Panc1 (cell line): ENCODE results near the gene RAP1GAP2. TPM values are rescaled to one million over a fixed set of nuclear protein-coding genes. Genes with fewer than 3 reads are reported as not detected.

Experiments used
- ATAC-seq: fragments of 200-7000 bp; cut with Tn5 transposase; 2 replicates; pipeline ENCODE4 v1.9.1; 2020; ENCODE audit warnings: mild to moderate bottlenecking, moderate library complexity
- BruUV-seq: library from RNA; stranded (reverse); fragments of 400-500 nt; replicated peaks from 2 replicates; lab custom pipeline; 2021; lab: Mats Ljungman, UMichigan
- CTCF ChIA-PET: fragments of 300-600 bp; sonication (Branson Sonifier 250); formaldehyde crosslinking; loops from one replicate; lab custom pipeline; 2022; ENCODE audit warnings: antibody characterized with exemption; lab: Charles Lee
- POLR2A ChIA-PET: fragments of 300-600 bp; sonication (Branson Sonifier 250); formaldehyde crosslinking; loops from one replicate; lab custom pipeline; 2022; ENCODE audit warnings: antibody characterized with exemption; lab: Charles Lee
- DNase-seq: peaks from one replicate; pipeline ENCODE4 v3.0.0-alpha.2; 2010; ENCODE audit warnings: low read depth, low spot score
- H3K27ac ChIP-seq: 2 replicates; pipeline ENCODE4 v1.5.1; 2011; ENCODE audit warnings: mild to moderate bottlenecking, low read length, inconsistent platforms
- H3K27me3 ChIP-seq: fragments of 200-500 bp; sonication (Bioruptor generic); 2 replicates; pipeline ENCODE4 v1.6.0; 2014; ENCODE audit warnings: low read length, inconsistent platforms; ENCODE audit not compliant: control insufficient read depth, insufficient read depth
- H3K36me3 ChIP-seq: fragments of 200-500 bp; sonication (Bioruptor generic); 2 replicates; pipeline ENCODE4 v1.5.1; 2014; ENCODE audit warnings: inconsistent platforms, mild to moderate bottlenecking, low read length, moderate library complexity; ENCODE audit not compliant: control insufficient read depth, insufficient read depth
- H3K4me1 ChIP-seq: 2 replicates; pipeline ENCODE4 v1.5.1; 2011; ENCODE audit warnings: inconsistent platforms, mild to moderate bottlenecking, low read length, moderate library complexity; ENCODE audit not compliant: control insufficient read depth, insufficient read depth
- H3K4me3 ChIP-seq, 2 experiments: 2 replicates each; pipeline ENCODE4 v1.5.1; 2011 to 2012; ENCODE audit warnings: low read depth in 2 of 2, low read length in 2 of 2, mild to moderate bottlenecking in 2 of 2, inconsistent platforms in 1 of 2, moderate library complexity in 1 of 2
- H3K9me3 ChIP-seq: fragments of 200-500 bp; sonication (Bioruptor generic); 2 replicates; pipeline ENCODE4 v1.5.1; 2014; ENCODE audit warnings: low read depth, mild to moderate bottlenecking, inconsistent platforms, low read length, moderate library complexity; ENCODE audit not compliant: control insufficient read depth, insufficient read depth
- POLR2AphosphoS5 ChIP-seq: IDR thresholded peaks from 2 replicates; pipeline ENCODE4 v1.6.1; 2012; ENCODE audit warnings: mild to moderate bottlenecking, low read depth, low read length, moderate library complexity
- SIN3A ChIP-seq: IDR thresholded peaks from 2 replicates; pipeline ENCODE4 v1.6.1; 2012; ENCODE audit warnings: low read depth, mild to moderate bottlenecking, low read length, moderate library complexity, borderline replicate concordance; ENCODE audit not compliant: insufficient read depth
- TCF7L2 ChIP-seq: IDR thresholded peaks from 2 replicates; pipeline ENCODE4 v1.6.1; 2011; ENCODE audit warnings: mild to moderate bottlenecking, low read depth, low read length, inconsistent platforms
- in situ Hi-C: cut with HindIII; loops from 2 replicates; pipeline ENCODE4 v1.10.0; 2016; ENCODE audit warnings: low sequenced_read_pairs, low pct_unique_long_range_greater_than_20kb
- intact Hi-C: fragments of 100-400 bp; cut with micrococcal nuclease; formaldehyde crosslinking; loops from one replicate; pipeline ENCODE4 v1.10.0; 2022; ENCODE audit not compliant: unreplicated experiment
- total RNA-seq: library from RNA; stranded (reverse); gene quantifications from one replicate; pipeline ENCODE4 v1.2.1, GENCODE V29; 2021; ENCODE audit not compliant: unreplicated experiment
- TF ChIP-seq, protein P1 (sequence below): fragments of 450-650 bp; IDR thresholded peaks from 2 replicates; pipeline ENCODE4 v1.5.1; 2017; ENCODE audit warnings: mild to moderate bottlenecking
- TF ChIP-seq, protein P2 (sequence below), 2 experiments: IDR thresholded peaks; 2 replicates each; pipeline ENCODE4 v1.6.1; 2011 to 2012; ENCODE audit warnings: low read depth in 2 of 2, control low read depth in 1 of 2, low read length in 1 of 2, mild to moderate bottlenecking in 1 of 2, moderate library complexity in 1 of 2; ENCODE audit not compliant: insufficient read depth in 1 of 2

RAP1GAP2 gene
- total RNA-seq, 1 experiment from 2014 or later, result 10.0 TPM

DNA sequence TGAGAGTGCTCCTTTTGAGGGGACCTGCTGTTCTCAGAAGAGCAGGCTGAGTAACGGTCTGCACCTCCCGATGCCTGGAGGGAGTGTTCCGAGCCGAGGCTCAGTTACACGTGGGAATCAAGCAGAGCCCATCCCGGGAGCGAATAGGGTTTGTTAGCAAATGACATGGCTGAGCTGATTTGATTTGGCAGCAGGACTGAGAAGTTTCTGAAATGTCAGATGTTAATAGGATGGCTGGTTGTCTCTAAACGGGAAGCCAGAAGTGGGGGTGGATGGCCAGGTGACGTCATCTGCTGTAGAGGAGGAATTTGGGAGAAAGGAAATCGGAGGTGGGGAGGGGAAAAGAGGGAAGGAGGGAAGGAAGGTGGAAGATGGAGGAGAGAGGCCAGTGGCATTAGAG lies 128.0 kb downstream of the RAP1GAP2 start:
- TF ChIP-seq, protein P1, sequence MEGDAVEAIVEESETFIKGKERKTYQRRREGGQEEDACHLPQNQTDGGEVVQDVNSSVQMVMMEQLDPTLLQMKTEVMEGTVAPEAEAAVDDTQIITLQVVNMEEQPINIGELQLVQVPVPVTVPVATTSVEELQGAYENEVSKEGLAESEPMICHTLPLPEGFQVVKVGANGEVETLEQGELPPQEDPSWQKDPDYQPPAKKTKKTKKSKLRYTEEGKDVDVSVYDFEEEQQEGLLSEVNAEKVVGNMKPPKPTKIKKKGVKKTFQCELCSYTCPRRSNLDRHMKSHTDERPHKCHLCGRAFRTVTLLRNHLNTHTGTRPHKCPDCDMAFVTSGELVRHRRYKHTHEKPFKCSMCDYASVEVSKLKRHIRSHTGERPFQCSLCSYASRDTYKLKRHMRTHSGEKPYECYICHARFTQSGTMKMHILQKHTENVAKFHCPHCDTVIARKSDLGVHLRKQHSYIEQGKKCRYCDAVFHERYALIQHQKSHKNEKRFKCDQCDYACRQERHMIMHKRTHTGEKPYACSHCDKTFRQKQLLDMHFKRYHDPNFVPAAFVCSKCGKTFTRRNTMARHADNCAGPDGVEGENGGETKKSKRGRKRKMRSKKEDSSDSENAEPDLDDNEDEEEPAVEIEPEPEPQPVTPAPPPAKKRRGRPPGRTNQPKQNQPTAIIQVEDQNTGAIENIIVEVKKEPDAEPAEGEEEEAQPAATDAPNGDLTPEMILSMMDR, result no peak
- TF ChIP-seq POLR2AphosphoS5 (no peak), TCF7L2 (no peak), SIN3A (no peak)
- TF ChIP-seq, protein P2, sequence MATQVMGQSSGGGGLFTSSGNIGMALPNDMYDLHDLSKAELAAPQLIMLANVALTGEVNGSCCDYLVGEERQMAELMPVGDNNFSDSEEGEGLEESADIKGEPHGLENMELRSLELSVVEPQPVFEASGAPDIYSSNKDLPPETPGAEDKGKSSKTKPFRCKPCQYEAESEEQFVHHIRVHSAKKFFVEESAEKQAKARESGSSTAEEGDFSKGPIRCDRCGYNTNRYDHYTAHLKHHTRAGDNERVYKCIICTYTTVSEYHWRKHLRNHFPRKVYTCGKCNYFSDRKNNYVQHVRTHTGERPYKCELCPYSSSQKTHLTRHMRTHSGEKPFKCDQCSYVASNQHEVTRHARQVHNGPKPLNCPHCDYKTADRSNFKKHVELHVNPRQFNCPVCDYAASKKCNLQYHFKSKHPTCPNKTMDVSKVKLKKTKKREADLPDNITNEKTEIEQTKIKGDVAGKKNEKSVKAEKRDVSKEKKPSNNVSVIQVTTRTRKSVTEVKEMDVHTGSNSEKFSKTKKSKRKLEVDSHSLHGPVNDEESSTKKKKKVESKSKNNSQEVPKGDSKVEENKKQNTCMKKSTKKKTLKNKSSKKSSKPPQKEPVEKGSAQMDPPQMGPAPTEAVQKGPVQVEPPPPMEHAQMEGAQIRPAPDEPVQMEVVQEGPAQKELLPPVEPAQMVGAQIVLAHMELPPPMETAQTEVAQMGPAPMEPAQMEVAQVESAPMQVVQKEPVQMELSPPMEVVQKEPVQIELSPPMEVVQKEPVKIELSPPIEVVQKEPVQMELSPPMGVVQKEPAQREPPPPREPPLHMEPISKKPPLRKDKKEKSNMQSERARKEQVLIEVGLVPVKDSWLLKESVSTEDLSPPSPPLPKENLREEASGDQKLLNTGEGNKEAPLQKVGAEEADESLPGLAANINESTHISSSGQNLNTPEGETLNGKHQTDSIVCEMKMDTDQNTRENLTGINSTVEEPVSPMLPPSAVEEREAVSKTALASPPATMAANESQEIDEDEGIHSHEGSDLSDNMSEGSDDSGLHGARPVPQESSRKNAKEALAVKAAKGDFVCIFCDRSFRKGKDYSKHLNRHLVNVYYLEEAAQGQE (IDR thresholded peaks at IDR 0.05; ENCODE audit: insufficient read depth in 1 of 2, low read depth in 2 of 2, low read length in 1 of 2), result no peak
- in situ Hi-C loops (no loop called here), intact Hi-C loops (no loop called here)
- BruUV-seq, result no TSS peak
- ATAC-seq, result no peak
- Histone ChIP-seq H3K4me3 (no peak overlapping the region), H3K27me3 (no peaks in the 10 kb centered on the region), H3K9me3 (no peaks in the 10 kb centered on the region), H3K4me1 (no peaks in the 10 kb centered on the region), H3K36me3 (no peaks in the 10 kb centered on the region), H3K27ac (no peak overlapping the region)
- CTCF ChIA-PET, result no interaction called here
- POLR2A ChIA-PET, result no interaction called here
- no peak for DNase-seq

DNA sequence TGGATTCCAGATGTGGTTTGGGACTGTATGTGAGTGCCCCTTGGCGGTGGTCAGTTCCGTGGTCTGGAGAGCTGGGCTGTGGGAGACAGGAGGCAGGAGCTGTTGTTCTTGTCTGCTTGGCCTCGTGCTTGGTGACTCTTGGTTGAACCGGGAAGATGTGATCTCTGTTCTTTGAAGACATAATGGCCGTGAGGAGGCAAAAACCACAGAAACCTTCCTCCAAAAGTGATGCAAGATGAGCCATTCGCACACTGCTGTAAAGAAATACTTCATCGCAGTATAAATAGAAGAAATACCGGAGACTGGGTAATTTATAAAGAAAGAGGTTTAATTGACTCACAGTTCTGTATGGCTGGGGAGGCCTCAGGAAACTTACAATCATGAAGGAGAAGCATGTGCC lies 128.8 kb downstream of the RAP1GAP2 start:
- no peak for ATAC-seq
- no peaks in the 10 kb centered on the region for H3K4me1 ChIP-seq
- no peaks in the 10 kb centered on the region for H3K36me3 ChIP-seq
- ChIA-PET CTCF (no interaction called here), POLR2A (no interaction called here)
- H3K27me3 ChIP-seq, result no peaks in the 10 kb centered on the region
- no peaks in the 10 kb centered on the region for H3K9me3 ChIP-seq
- H3K27ac ChIP-seq, result no peak overlapping the region
- BruUV-seq, result no TSS peak
- TF ChIP-seq, protein P1, result no peak
- TF ChIP-seq, protein P2 (IDR thresholded peaks at IDR 0.05; ENCODE audit: insufficient read depth in 1 of 2, low read depth in 2 of 2, low read length in 1 of 2), result no peak
- TF ChIP-seq TCF7L2, result no peak
- no peak for TF ChIP-seq POLR2AphosphoS5
- no peak for TF ChIP-seq SIN3A
- H3K4me3 ChIP-seq, result no peak overlapping the region
- no peak for DNase-seq
- intact Hi-C loops, result no loop called here
- in situ Hi-C loops, result no loop called here
